SK-N-SH treated with all-trans-retinoic acid at 6 μM for 48 hours (cell line): ENCODE measurements around the gene SHE.
"Not testable (repeated sequence)": the region's sequence is repeated elsewhere in the genome, so short reads cannot be mapped to it uniquely, and the experiment has no call there.

Experiments used
- ATAC-seq: fragments of 200-7000 bp; cut with Tn5 transposase; 3 replicates; pipeline ENCODE4 v1.9.1; 2020; ENCODE audit warnings: mild to moderate bottlenecking, moderate library complexity
- ARNTL ChIP-seq: fragments of 450-650 bp; formaldehyde crosslinking; IDR thresholded peaks from 2 replicates; pipeline ENCODE4 v1.5.0; 2020; ENCODE audit warnings: low read depth, mild to moderate bottlenecking, moderate library complexity, borderline replicate concordance
- CSDC2 ChIP-seq: fragments of 250-450 bp; sonication (Bioruptor Pico); IDR thresholded peaks from 2 replicates; pipeline ENCODE4 v1.5.0; 2020; ENCODE audit warnings: mild to moderate bottlenecking, moderate library complexity
- ESRRG ChIP-seq: fragments of 250-450 bp; sonication (Bioruptor Pico); IDR thresholded peaks from 2 replicates; pipeline ENCODE4 v1.6.1; 2021; ENCODE audit warnings: mild to moderate bottlenecking
- GLIS3 ChIP-seq: fragments of 250-450 bp; sonication (Bioruptor Pico); IDR thresholded peaks from 2 replicates; pipeline ENCODE4 v1.5.0; 2020; ENCODE audit warnings: mild to moderate bottlenecking, moderate library complexity
- PPARA ChIP-seq: fragments of 250-450 bp; sonication (Bioruptor Pico); IDR thresholded peaks from 2 replicates; pipeline ENCODE4 v1.5.0; 2020; ENCODE audit warnings: mild to moderate bottlenecking, borderline replicate concordance
- RARB ChIP-seq: fragments of 250-450 bp; sonication (Bioruptor Pico); IDR thresholded peaks from 2 replicates; pipeline ENCODE4 v1.8.0; 2021; ENCODE audit warnings: mild to moderate bottlenecking, moderate library complexity
- SNAI2 ChIP-seq: fragments of 250-450 bp; sonication (Bioruptor Pico); IDR thresholded peaks from 2 replicates; pipeline ENCODE4 v1.5.0; 2020; ENCODE audit warnings: mild to moderate bottlenecking, moderate library complexity
- TCF4 ChIP-seq: fragments of 250-450 bp; sonication (Bioruptor Pico); IDR thresholded peaks from 2 replicates; pipeline ENCODE4 v1.8.0; 2021; ENCODE audit warnings: mild to moderate bottlenecking, moderate library complexity, borderline replicate concordance
- TOX ChIP-seq: fragments of 250-450 bp; sonication (Bioruptor Pico); IDR thresholded peaks from 2 replicates; pipeline ENCODE4 v1.8.0; 2021; ENCODE audit warnings: mild to moderate bottlenecking, moderate library complexity, borderline replicate concordance
- ZFP30 ChIP-seq: fragments of 450-650 bp; formaldehyde crosslinking; IDR thresholded peaks from 2 replicates; pipeline ENCODE4 v1.5.0; 2022; ENCODE audit warnings: mild to moderate bottlenecking, moderate library complexity
- ZNF565 ChIP-seq: fragments of 450-650 bp; formaldehyde crosslinking; conservative IDR thresholded peaks from 2 replicates; pipeline ENCODE4 v1.5.0; 2020; ENCODE audit warnings: low read depth, mild to moderate bottlenecking, moderate library complexity
- ZNF70 ChIP-seq: fragments of 450-650 bp; formaldehyde crosslinking; IDR thresholded peaks from 2 replicates; pipeline ENCODE4 v1.5.0; 2020; ENCODE audit warnings: mild to moderate bottlenecking, moderate library complexity
- TF ChIP-seq, protein P1 (sequence below): fragments of 250-450 bp; sonication (Bioruptor Pico); IDR thresholded peaks from 2 replicates; pipeline ENCODE4 v1.5.0; 2020; ENCODE audit warnings: mild to moderate bottlenecking, moderate library complexity
- TF ChIP-seq, protein P2 (sequence below): fragments of 250-450 bp; sonication (Bioruptor Pico); IDR thresholded peaks from 2 replicates; pipeline ENCODE4 v1.8.0; 2020; ENCODE audit warnings: mild to moderate bottlenecking, moderate library complexity, borderline replicate concordance
- TF ChIP-seq, protein P3 (sequence below): fragments of 250-450 bp; sonication (Bioruptor Pico); IDR thresholded peaks from 2 replicates; pipeline ENCODE4 v1.8.0; 2021; ENCODE audit warnings: low read depth, mild to moderate bottlenecking, moderate library complexity, borderline replicate concordance
- TF ChIP-seq, protein P4 (sequence below): fragments of 250-450 bp; sonication (Bioruptor Pico); IDR thresholded peaks from 2 replicates; pipeline ENCODE4 v1.5.1; 2021; ENCODE audit warnings: mild to moderate bottlenecking, moderate library complexity
- TF ChIP-seq, protein P5 (sequence below): fragments of 250-450 bp; sonication (Bioruptor Pico); IDR thresholded peaks from 2 replicates; pipeline ENCODE4 v1.5.1; 2020; ENCODE audit warnings: low read depth, mild to moderate bottlenecking, moderate library complexity

SHE gene

DNA sequence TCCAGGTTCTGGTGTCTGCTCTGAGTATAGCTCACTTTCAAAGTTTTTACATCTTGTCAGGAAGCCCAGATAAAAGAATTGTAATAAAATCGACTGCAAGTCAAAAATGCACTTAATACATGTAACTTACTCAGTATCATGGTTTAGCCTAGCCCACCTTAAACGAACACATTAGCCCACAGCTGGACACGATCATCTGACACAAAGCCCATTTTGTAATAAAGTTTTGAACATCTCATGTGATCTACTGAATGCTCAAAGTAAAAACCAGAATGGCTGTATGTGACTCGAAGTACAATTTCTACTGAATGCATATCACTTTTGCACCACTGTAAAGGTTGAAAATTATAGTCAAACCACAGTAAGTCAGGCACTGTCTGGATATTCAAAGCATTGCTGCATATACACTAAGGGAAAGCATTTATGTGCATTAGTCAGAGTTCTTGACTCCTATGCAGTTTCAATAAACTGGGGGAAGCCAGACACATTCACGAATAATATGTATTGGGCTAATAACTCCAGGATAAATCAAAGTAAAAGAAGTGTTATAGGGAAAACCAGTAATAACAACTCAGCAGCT lies 12.4 kb downstream of the SHE start (continued):
- TF ChIP-seq CSDC2 (CRISPR knock-in tag) = no peak

DNA sequence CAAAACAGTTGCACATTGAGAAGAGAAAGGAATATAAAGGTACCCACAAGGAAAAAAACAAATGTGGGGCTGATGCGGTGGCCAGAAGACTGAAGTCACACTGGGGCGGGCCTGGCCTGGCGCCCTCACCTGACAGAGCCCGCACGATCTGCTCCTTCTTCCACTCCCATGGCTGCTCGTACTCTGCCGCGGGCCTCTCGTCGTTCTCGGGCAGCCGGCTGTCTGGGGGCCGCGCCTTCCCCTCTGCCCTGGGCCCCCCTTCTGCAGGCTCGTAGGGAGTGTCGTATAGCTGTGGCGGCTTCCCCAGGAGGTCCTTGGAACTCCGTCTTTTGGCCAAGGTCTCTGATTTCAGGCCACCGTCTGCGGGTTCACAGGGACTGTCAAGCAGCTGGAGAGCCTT lies 13.3 kb downstream of the SHE start:
- ATAC-seq = no peak
- TF ChIP-seq PPARA (CRISPR knock-in tag) (no peak), ARNTL (no peak), ZFP30 (CRISPR knock-in tag) (no peak), TOX (CRISPR knock-in tag) (no peak), CSDC2 (CRISPR knock-in tag) (no peak), ZNF70 (CRISPR knock-in tag) (no peak), RARB (no peak)
- TF ChIP-seq, protein P1, sequence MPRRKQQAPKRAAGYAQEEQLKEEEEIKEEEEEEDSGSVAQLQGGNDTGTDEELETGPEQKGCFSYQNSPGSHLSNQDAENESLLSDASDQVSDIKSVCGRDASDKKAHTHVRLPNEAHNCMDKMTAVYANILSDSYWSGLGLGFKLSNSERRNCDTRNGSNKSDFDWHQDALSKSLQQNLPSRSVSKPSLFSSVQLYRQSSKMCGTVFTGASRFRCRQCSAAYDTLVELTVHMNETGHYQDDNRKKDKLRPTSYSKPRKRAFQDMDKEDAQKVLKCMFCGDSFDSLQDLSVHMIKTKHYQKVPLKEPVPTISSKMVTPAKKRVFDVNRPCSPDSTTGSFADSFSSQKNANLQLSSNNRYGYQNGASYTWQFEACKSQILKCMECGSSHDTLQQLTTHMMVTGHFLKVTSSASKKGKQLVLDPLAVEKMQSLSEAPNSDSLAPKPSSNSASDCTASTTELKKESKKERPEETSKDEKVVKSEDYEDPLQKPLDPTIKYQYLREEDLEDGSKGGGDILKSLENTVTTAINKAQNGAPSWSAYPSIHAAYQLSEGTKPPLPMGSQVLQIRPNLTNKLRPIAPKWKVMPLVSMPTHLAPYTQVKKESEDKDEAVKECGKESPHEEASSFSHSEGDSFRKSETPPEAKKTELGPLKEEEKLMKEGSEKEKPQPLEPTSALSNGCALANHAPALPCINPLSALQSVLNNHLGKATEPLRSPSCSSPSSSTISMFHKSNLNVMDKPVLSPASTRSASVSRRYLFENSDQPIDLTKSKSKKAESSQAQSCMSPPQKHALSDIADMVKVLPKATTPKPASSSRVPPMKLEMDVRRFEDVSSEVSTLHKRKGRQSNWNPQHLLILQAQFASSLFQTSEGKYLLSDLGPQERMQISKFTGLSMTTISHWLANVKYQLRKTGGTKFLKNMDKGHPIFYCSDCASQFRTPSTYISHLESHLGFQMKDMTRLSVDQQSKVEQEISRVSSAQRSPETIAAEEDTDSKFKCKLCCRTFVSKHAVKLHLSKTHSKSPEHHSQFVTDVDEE (CRISPR knock-in tag) = no peak
- TF ChIP-seq, protein P2, sequence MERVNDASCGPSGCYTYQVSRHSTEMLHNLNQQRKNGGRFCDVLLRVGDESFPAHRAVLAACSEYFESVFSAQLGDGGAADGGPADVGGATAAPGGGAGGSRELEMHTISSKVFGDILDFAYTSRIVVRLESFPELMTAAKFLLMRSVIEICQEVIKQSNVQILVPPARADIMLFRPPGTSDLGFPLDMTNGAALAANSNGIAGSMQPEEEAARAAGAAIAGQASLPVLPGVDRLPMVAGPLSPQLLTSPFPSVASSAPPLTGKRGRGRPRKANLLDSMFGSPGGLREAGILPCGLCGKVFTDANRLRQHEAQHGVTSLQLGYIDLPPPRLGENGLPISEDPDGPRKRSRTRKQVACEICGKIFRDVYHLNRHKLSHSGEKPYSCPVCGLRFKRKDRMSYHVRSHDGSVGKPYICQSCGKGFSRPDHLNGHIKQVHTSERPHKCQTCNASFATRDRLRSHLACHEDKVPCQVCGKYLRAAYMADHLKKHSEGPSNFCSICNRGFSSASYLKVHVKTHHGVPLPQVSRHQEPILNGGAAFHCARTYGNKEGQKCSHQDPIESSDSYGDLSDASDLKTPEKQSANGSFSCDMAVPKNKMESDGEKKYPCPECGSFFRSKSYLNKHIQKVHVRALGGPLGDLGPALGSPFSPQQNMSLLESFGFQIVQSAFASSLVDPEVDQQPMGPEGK = no peak
- TF ChIP-seq, protein P3, sequence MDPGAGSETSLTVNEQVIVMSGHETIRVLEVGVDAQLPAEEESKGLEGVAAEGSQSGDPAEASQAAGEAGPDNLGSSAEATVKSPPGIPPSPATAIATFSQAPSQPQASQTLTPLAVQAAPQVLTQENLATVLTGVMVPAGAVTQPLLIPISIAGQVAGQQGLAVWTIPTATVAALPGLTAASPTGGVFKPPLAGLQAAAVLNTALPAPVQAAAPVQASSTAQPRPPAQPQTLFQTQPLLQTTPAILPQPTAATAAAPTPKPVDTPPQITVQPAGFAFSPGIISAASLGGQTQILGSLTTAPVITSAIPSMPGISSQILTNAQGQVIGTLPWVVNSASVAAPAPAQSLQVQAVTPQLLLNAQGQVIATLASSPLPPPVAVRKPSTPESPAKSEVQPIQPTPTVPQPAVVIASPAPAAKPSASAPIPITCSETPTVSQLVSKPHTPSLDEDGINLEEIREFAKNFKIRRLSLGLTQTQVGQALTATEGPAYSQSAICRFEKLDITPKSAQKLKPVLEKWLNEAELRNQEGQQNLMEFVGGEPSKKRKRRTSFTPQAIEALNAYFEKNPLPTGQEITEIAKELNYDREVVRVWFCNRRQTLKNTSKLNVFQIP (CRISPR knock-in tag) = no peak
- TF ChIP-seq, protein P4, sequence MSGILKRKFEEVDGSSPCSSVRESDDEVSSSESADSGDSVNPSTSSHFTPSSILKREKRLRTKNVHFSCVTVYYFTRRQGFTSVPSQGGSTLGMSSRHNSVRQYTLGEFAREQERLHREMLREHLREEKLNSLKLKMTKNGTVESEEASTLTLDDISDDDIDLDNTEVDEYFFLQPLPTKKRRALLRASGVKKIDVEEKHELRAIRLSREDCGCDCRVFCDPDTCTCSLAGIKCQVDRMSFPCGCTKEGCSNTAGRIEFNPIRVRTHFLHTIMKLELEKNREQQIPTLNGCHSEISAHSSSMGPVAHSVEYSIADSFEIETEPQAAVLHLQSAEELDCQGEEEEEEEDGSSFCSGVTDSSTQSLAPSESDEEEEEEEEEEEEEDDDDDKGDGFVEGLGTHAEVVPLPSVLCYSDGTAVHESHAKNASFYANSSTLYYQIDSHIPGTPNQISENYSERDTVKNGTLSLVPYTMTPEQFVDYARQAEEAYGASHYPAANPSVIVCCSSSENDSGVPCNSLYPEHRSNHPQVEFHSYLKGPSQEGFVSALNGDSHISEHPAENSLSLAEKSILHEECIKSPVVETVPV (CRISPR knock-in tag) = no peak
- TF ChIP-seq, all 23 proteins: peak for 0

DNA sequence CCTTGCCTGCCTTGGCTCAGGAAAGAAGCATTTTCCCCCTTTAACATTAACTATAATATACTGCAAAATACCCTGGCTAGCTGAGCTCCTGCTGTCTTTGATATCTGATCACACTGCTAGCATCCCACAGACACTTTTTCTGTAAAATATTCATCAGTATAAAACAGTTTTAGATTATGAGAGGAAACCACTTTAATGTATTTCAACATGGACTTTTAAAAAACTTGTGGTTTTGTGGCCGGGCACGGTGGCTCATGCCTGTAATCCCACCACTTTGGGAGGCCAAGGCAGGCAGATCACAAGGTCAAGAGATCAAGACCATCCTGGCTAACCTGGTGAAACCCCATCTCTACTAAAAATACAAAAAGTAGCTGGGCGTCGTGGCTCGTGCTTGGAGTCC lies 15.5 kb downstream of the SHE start:
- ATAC-seq = not testable (repeated sequence)

DNA sequence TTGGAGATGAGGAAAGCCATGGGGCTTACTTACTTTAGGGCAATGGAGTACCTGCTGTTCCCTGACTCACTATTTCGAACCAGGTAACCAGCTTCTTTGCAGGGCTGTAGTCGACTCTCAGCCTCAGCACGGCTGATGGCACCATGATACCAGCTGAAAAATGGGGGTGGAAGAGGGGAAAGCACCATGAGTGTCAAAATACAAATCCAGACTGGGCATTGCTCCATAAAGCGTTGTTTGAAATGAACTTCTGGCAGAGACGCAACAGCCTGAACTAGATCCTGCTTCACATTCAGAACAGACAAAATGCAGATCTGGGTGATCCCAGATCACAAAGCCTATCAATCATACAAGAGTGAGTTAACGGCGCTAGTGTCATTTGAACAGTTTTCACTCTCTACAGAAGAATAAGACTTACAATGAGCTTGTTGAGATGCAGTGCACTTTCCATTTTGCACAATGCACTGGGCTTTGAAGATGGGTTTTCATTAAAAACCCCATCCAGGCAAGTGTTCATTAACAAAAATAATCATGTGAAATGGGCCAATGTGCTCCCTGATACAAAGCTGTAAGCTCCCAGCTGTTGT lies 16.2 kb downstream of the SHE start:
- ATAC-seq = no peak
- TF ChIP-seq ESRRG (CRISPR knock-in tag) (no peak), ZNF565 (CRISPR knock-in tag) (no peak), GLIS3 (CRISPR knock-in tag) (no peak)

DNA sequence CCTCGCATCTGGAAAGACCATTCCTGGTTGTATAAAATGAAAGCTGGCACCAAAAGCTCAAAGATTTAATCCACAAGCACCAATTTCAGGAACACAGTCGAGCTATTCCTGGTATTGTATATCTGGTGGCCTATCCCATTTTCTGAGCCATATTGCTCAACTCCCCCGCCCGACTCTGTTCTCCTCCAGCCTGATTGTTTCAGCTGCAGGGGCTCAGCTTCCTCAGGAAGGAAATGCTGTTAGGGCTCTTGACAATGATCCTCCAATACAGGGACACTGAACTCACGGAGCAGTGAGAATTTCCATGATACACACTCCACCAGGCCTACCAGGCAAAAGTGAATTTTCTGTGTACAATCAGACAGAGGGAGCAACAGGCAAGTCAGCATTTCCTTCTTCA lies 17.1 kb downstream of the SHE start:
- TF ChIP-seq SNAI2 (CRISPR knock-in tag) (no peak), TCF4 (CRISPR knock-in tag) (no peak)
- TF ChIP-seq, protein P5, sequence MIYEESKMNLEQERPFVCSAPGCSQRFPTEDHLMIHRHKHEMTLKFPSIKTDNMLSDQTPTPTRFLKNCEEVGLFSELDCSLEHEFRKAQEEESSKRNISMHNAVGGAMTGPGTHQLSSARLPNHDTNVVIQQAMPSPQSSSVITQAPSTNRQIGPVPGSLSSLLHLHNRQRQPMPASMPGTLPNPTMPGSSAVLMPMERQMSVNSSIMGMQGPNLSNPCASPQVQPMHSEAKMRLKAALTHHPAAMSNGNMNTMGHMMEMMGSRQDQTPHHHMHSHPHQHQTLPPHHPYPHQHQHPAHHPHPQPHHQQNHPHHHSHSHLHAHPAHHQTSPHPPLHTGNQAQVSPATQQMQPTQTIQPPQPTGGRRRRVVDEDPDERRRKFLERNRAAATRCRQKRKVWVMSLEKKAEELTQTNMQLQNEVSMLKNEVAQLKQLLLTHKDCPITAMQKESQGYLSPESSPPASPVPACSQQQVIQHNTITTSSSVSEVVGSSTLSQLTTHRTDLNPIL (CRISPR knock-in tag) = no peak
- TF ChIP-seq, protein P3 (CRISPR knock-in tag) = no peak
- TF ChIP-seq, all 23 proteins: peak for 0
- ATAC-seq = no peak
